WERI-Rb-1 (cell line): ENCODE measurements around the gene SLC39A5.

Experiments used
- DNase-seq: peaks from one replicate; pipeline ENCODE4 v3.0.0-alpha.2; 2020
- H3K27ac ChIP-seq: fragments of 250-450 bp; sonication (Bioruptor Pico); 2 replicates; pipeline ENCODE4 v1.5.1; 2020; ENCODE audit warnings: mild to moderate bottlenecking, moderate library complexity
- H3K27me3 ChIP-seq: fragments of 250-450 bp; sonication (Bioruptor Pico); 2 replicates; pipeline ENCODE4 v1.5.1; 2021; ENCODE audit warnings: mild to moderate bottlenecking, low read depth, moderate library complexity; ENCODE audit not compliant: insufficient read depth, severe bottlenecking
- H3K36me3 ChIP-seq: fragments of 250-450 bp; sonication (Bioruptor Pico); 2 replicates; pipeline ENCODE4 v1.5.1; 2020; ENCODE audit warnings: mild to moderate bottlenecking, moderate library complexity
- H3K4me3 ChIP-seq: 2 replicates; pipeline ENCODE4 v1.5.1; 2011; ENCODE audit warnings: low read depth, mild to moderate bottlenecking, control low read depth, low read length
- H3K9me3 ChIP-seq: fragments of 250-450 bp; sonication (Bioruptor Pico); 2 replicates; pipeline ENCODE4 v1.5.1; 2021; ENCODE audit warnings: mild to moderate bottlenecking, moderate library complexity; ENCODE audit not compliant: severe bottlenecking
- CTCF ChIP-seq: IDR thresholded peaks from 2 replicates; pipeline ENCODE4 v1.5.1; 2011; ENCODE audit warnings: low read depth, mild to moderate bottlenecking, control low read depth, inconsistent platforms, low read length

The SLC39A5 gene

DNA sequence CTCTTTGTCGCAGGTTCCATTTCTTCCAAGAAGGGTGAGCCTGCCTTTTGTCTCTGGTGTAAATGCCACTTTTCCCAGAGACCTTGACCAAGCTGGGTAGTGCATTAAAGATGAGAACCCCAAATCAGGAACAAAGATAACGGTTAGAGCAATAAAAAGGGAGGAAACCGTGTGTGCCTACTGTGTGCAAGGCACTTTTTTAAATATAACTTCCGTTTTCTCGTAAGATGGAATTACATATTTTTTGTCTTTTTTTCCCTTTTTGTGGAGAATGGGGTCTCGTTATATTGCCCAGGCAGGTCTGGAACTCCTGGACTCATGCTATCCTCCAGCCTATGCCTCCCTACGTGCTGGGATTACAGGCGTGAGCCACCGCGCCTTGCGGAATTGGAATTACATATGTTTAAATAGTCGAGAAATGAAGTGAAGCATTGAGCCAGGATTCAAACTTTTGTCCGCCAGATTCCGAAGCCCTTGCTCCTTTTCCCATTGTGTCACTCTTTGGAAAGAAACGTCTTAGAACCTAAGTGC lies 6.2 kb upstream of the SLC39A5 start:
- H3K9me3 ChIP-seq: no peaks in the 10 kb centered on the region
- no peak for TF ChIP-seq CTCF
- DNase-seq: no peak
- H3K27ac ChIP-seq: peak overlapping the region; percentile 85
- no peaks in the 10 kb centered on the region; the same call in 1 of the 2 replicates for H3K36me3 ChIP-seq
- H3K4me3 ChIP-seq: no peak overlapping the region
- H3K27me3 ChIP-seq: no peaks in the 10 kb centered on the region

DNA sequence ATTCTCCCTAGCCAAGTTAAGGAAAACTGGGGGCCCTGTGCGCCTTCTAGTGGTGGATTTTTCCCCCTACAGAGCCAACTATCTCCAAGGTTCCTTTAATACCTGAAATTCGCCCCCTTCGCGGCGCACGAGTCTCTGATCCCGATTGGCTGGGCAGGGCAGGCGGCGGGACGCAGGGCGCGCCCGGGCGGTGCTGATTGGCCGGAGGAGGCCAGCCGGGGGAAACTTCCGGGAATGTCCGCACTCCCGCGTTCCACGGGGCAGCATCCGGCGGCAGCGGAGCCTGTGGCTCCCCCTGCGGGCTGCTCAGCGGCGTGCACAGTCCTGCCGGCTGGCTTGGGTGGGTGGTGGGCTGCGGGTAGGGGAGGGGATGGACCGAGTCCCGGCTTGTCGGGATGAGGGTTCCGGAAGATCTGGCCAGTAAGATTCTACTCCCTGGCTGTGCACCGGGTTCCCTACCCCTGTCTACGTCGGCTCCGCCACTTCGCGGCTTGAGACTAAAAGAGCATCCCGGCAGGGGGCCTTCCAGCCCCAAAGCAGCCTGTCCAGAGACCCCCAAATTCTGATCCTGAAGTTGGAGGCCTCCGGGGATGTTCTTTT lies 5.6 kb upstream of the SLC39A5 start, which contains the start of gene NABP2:
Gene NABP2 (plus strand): TSS at position 241 of the 600 bp plus-strand sequence. CDS start 515 bp downstream, outside the sequence.
- Histone ChIP-seq H3K27ac (peak within 1 kb of the TSS; percentile 85), H3K36me3 (peaks cover 2% of the 10 kb centered on the region; the same call in 1 of the 2 replicates), H3K9me3 (no peaks in the 10 kb centered on the region), H3K27me3 (no peaks in the 10 kb centered on the region), H3K4me3 (peak within 1 kb of the TSS; percentile 53)
- TF ChIP-seq CTCF: peak; percentile 55
- DNase-seq: peak; percentile 94

- TF ChIP-seq CTCF: no peak
- H3K27ac ChIP-seq: no peak overlapping the region
- no peaks in the 10 kb centered on the region for H3K9me3 ChIP-seq
- peak overlapping the region; percentile 53 for H3K4me3 ChIP-seq
- H3K36me3 ChIP-seq: peaks cover 3% of the 10 kb centered on the region; the same call in 1 of the 2 replicates
- no peaks in the 10 kb centered on the region for H3K27me3 ChIP-seq
- DNase-seq: no peak
Measured at GRCh38 chr12:56224954-56225353, 4.9 kb upstream of the SLC39A5 start.

GRCh38 chr12:56229082-56229481 lies 769 bp upstream of the SLC39A5 start:
- Histone ChIP-seq H3K27me3 (no peaks in the 10 kb centered on the region), H3K4me3 (no peak overlapping the region), H3K9me3 (no peaks in the 10 kb centered on the region), H3K36me3 (peaks cover 3% of the 10 kb centered on the region; the same call in 1 of the 2 replicates), H3K27ac (no peak overlapping the region)
- TF ChIP-seq CTCF: no peak
- DNase-seq: no peak

DNA sequence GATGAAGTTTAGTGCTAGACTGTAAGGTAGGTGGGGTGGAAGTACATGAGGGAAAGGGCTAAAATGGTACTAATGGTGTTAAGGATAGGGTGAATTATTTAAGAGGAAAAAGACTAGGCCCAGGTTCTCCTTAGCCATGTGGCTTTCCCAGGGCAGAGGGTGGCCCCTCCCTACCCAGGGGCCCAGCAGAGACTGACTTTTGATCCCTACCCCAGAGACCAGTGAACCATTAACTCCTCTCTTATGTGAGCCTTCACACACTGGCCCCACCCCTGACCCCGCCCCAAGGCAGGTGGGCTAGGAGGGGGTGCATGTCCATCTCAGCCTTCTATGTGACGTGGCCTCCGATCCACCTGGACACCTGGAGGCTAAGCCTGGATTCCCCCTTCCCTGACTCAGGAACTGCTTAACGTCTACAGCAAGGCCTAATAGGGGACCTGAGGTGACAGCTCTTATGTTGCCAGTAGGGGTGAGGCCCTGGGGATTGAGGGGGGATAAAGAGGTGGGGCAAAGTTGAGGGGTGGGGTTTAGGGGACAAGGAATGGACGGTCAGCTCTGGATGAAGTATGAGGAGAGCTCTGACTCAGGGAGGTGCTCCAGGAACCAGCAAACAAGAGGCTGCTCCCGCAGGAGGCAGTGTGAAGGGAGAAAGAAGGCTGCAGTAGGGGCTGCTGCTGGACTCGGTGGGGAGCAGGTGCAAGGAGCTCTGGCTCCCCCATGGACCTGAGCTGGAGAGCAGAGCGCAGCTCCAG lies 757 bp downstream of the SLC39A5 start:
- Histone ChIP-seq H3K4me3 (no peak overlapping the region), H3K27ac (peak overlapping the region; percentile 88), H3K27me3 (no peaks in the 10 kb centered on the region), H3K9me3 (no peaks in the 10 kb centered on the region), H3K36me3 (0 out of 2 replicates have a peak, but pooled peaks cover 3% of the 10 kb centered on the region)
- peak; percentile 94 for DNase-seq
- 0 out of 2 replicates have a peak, but pooled peaks have one; percentile 3 for TF ChIP-seq CTCF
